Stimulated activated naive CD8-positive, alpha-beta T cell treated with anti-CD3 and anti-CD28 coated beads, Interleukin-15, amount 100 ng/mL, for 72 hours (primary cell): Measurements from ENCODE around the gene TTN.
A peak's percentile ranks its signal among the peaks of the same experiment; 100 is the strongest.
"Not testable (repeated sequence)": the region's sequence is repeated elsewhere in the genome, so short reads cannot be mapped to it uniquely, and the experiment has no call there.

ENCODE experiments used
- ATAC-seq: fragments of 150-1000 bp; cut with Tn5 transposase; 2 replicates; pipeline ENCODE4 v1.10.0; 2021; ENCODE audit warnings: mild to moderate bottlenecking, moderate library complexity
- DNase-seq, 2 donors: peaks; one replicate each; pipeline ENCODE4 v3.0.0; 2021 to 2022
- H3K27ac Mint-ChIP-seq, 2 donors: one replicate each; pipeline ENCODE4 v1.8.0; 2022; ENCODE audit warnings: mild to moderate bottlenecking in 2 of 2, mixed read lengths in 2 of 2, moderate library complexity in 2 of 2
- H3K27me3 Mint-ChIP-seq: one replicate; pipeline ENCODE4 v1.8.0; 2022; ENCODE audit warnings: mixed read lengths
- H3K4me1 Mint-ChIP-seq: one replicate; pipeline ENCODE4 v1.8.0; 2022; ENCODE audit warnings: mild to moderate bottlenecking, mixed read lengths
- H3K4me3 Mint-ChIP-seq, 2 donors: one replicate each; pipeline ENCODE4 v1.8.0; 2022; ENCODE audit warnings: mild to moderate bottlenecking in 2 of 2, mixed read lengths in 2 of 2, moderate library complexity in 1 of 2
- H3K9me3 Mint-ChIP-seq, 2 donors: one replicate each; pipeline ENCODE4 v1.8.0; 2022; ENCODE audit warnings: mixed read lengths in 2 of 2

Gene TTN

GRCh38 chr2:178525010-178525409 lies 282.2 kb downstream of the TTN start:
- H3K9me3 Mint-ChIP-seq, DNase-seq, H3K27me3 Mint-ChIP-seq, ATAC-seq, H3K4me3 Mint-ChIP-seq, H3K27ac Mint-ChIP-seq: not testable (repeated sequence)
- peaks cover 52% of the 10 kb centered on the region for H3K4me1 Mint-ChIP-seq

GRCh38 chr2:178523596-178524134 lies 283.6 kb downstream of the TTN start:
- Mint-ChIP-seq H3K27me3 (no peaks in the 10 kb centered on the region), H3K4me3 (peak overlapping the region; percentile 92 to 96), H3K9me3 (peaks cover 0 to 5% of the 10 kb centered on the region in 2 donors), H3K4me1 (peaks cover 46% of the 10 kb centered on the region), H3K27ac (peak overlapping the region; percentile 88 to 96)
- DNase-seq (no peak), ATAC-seq (peak; percentile 16)

GRCh38 chr2:178522950-178523595 lies 284.1 kb downstream of the TTN start:
- peak; percentile 78 to 87 for DNase-seq
- peak; percentile 94 for ATAC-seq
- Mint-ChIP-seq H3K4me1 (peaks cover 43% of the 10 kb centered on the region), H3K27ac (peak overlapping the region; percentile 77 to 88), H3K4me3 (peak overlapping the region; percentile 92 to 96), H3K27me3 (no peaks in the 10 kb centered on the region), H3K9me3 (peaks cover 0 to 5% of the 10 kb centered on the region in 2 donors)

- peaks cover 35% of the 10 kb centered on the region for H3K4me1 Mint-ChIP-seq
- H3K4me3 Mint-ChIP-seq: peak overlapping the region in 1 of 2 donors; percentile 33
- H3K27ac Mint-ChIP-seq: peak overlapping the region in 1 of 2 donors; percentile 46
- no peaks in the 10 kb centered on the region for H3K27me3 Mint-ChIP-seq
- peaks cover 0 to 5% of the 10 kb centered on the region in 2 donors for H3K9me3 Mint-ChIP-seq
- peak; percentile 41 for ATAC-seq
- DNase-seq: peak in 1 of 2 donors; percentile 16
These were observed 285.7 kb downstream of the TTN start for GRCh38 chr2:178521304-178522150.

- Mint-ChIP-seq H3K27ac (no peak overlapping the region), H3K4me1 (peaks cover 30% of the 10 kb centered on the region), H3K4me3 (no peak overlapping the region), H3K9me3 (peaks cover 0 to 5% of the 10 kb centered on the region in 2 donors), H3K27me3 (no peaks in the 10 kb centered on the region)
- DNase-seq: no peak
- no peak for ATAC-seq
These were observed 289.7 kb downstream of the TTN start for GRCh38 chr2:178517496-178517895.

- Mint-ChIP-seq H3K4me3 (peak overlapping the region; percentile 53), H3K4me1 (peaks cover 21% of the 10 kb centered on the region), H3K27ac (peak overlapping the region in 1 of 2 donors; percentile 46), H3K27me3 (no peaks in the 10 kb centered on the region), H3K9me3 (no peaks in the 10 kb centered on the region)
- DNase-seq (peak; percentile 15 to 50), ATAC-seq (peak; percentile 98)
These were observed 292.6 kb downstream of the TTN start for GRCh38 chr2:178514664-178515063.

- H3K4me3 Mint-ChIP-seq: no peak overlapping the region
- peaks cover 21% of the 10 kb centered on the region for H3K4me1 Mint-ChIP-seq
- no peak overlapping the region for H3K27ac Mint-ChIP-seq
- no peaks in the 10 kb centered on the region for H3K9me3 Mint-ChIP-seq
- no peaks in the 10 kb centered on the region for H3K27me3 Mint-ChIP-seq
- no peak for DNase-seq
- no peak for ATAC-seq
These were observed 293.3 kb downstream of the TTN start for GRCh38 chr2:178513876-178514275.

GRCh38 chr2:178512484-178512883 lies 294.7 kb downstream of the TTN start:
- no peaks in the 10 kb centered on the region for H3K9me3 Mint-ChIP-seq
- no peak overlapping the region for H3K4me3 Mint-ChIP-seq
- peaks cover 31% of the 10 kb centered on the region for H3K4me1 Mint-ChIP-seq
- no peak for ATAC-seq
- H3K27ac Mint-ChIP-seq: no peak overlapping the region
- H3K27me3 Mint-ChIP-seq: no peaks in the 10 kb centered on the region
- no peak for DNase-seq

GRCh38 chr2:178510384-178510783 lies 296.8 kb downstream of the TTN start:
- Mint-ChIP-seq H3K27me3 (no peaks in the 10 kb centered on the region), H3K27ac (no peak overlapping the region), H3K9me3 (no peaks in the 10 kb centered on the region), H3K4me1 (peaks cover 37% of the 10 kb centered on the region), H3K4me3 (no peak overlapping the region)
- ATAC-seq (no peak), DNase-seq (no peak)

GRCh38 chr2:178508646-178509045 lies 298.6 kb downstream of the TTN start:
- DNase-seq: no peak
- H3K4me3 Mint-ChIP-seq: no peak overlapping the region
- no peak overlapping the region for H3K27ac Mint-ChIP-seq
- no peaks in the 10 kb centered on the region for H3K9me3 Mint-ChIP-seq
- ATAC-seq: no peak
- H3K4me1 Mint-ChIP-seq: peaks cover 22% of the 10 kb centered on the region
- H3K27me3 Mint-ChIP-seq: no peaks in the 10 kb centered on the region

GRCh38 chr2:178506949-178507348 lies 300.3 kb downstream of the TTN start:
- ATAC-seq: no peak
- Mint-ChIP-seq H3K4me3 (no peak overlapping the region), H3K4me1 (peaks cover 17% of the 10 kb centered on the region), H3K27me3 (no peaks in the 10 kb centered on the region), H3K27ac (peak overlapping the region in 1 of 2 donors; percentile 33), H3K9me3 (no peaks in the 10 kb centered on the region)
- no peak for DNase-seq

GRCh38 chr2:178506524-178506923 lies 300.7 kb downstream of the TTN start:
- no peak overlapping the region for H3K4me3 Mint-ChIP-seq
- DNase-seq: no peak
- peak overlapping the region in 1 of 2 donors; percentile 33 for H3K27ac Mint-ChIP-seq
- H3K27me3 Mint-ChIP-seq: no peaks in the 10 kb centered on the region
- no peak for ATAC-seq
- peaks cover 17% of the 10 kb centered on the region for H3K4me1 Mint-ChIP-seq
- H3K9me3 Mint-ChIP-seq: no peaks in the 10 kb centered on the region

- H3K9me3 Mint-ChIP-seq: no peaks in the 10 kb centered on the region
- no peak for DNase-seq
- no peak for ATAC-seq
- no peaks in the 10 kb centered on the region for H3K27me3 Mint-ChIP-seq
- peaks cover 17% of the 10 kb centered on the region for H3K4me1 Mint-ChIP-seq
- no peak overlapping the region for H3K27ac Mint-ChIP-seq
- H3K4me3 Mint-ChIP-seq: no peak overlapping the region
These were observed 301.1 kb downstream of the TTN start for GRCh38 chr2:178506101-178506500.

- no peak for DNase-seq
- H3K27me3 Mint-ChIP-seq: no peaks in the 10 kb centered on the region
- H3K4me1 Mint-ChIP-seq: peaks cover 9% of the 10 kb centered on the region
- H3K9me3 Mint-ChIP-seq: no peaks in the 10 kb centered on the region
- no peak overlapping the region for H3K27ac Mint-ChIP-seq
- H3K4me3 Mint-ChIP-seq: no peak overlapping the region
- ATAC-seq: no peak
These were observed 304.5 kb downstream of the TTN start for GRCh38 chr2:178502751-178503150.

- no peaks in the 10 kb centered on the region for H3K4me1 Mint-ChIP-seq
- no peaks in the 10 kb centered on the region for H3K9me3 Mint-ChIP-seq
- no peak overlapping the region for H3K4me3 Mint-ChIP-seq
- no peak for ATAC-seq
- no peak for DNase-seq
- H3K27ac Mint-ChIP-seq: peak overlapping the region in 1 of 2 donors; percentile 13
- H3K27me3 Mint-ChIP-seq: no peaks in the 10 kb centered on the region
These were observed 307.6 kb downstream of the TTN start for GRCh38 chr2:178499640-178500039.

- Mint-ChIP-seq H3K27me3 (no peaks in the 10 kb centered on the region), H3K27ac (no peak overlapping the region), H3K4me3 (no peak overlapping the region), H3K4me1 (no peaks in the 10 kb centered on the region), H3K9me3 (no peaks in the 10 kb centered on the region)
- DNase-seq (no peak), ATAC-seq (no peak)
These were observed 309.1 kb downstream of the TTN start for GRCh38 chr2:178498137-178498536.
